DND-41 (cell line): ENCODE data around the gene FADD.

Experiments
- CTCF ChIP-seq: IDR thresholded peaks from 2 replicates; pipeline ENCODE4 v1.5.1; 2012; ENCODE audit warnings: borderline replicate concordance, low read length, moderate library complexity, mild to moderate bottlenecking; ENCODE audit not compliant: poor library complexity, severe bottlenecking; ENCODE audit errors: extremely low read depth
- EZH2 ChIP-seq: IDR thresholded peaks from 3 replicates; pipeline ENCODE4 v1.6.1; 2012; ENCODE audit warnings: borderline replicate concordance, low read depth, mild to moderate bottlenecking, moderate library complexity, low read length, inconsistent platforms; ENCODE audit not compliant: severe bottlenecking

- TF ChIP-seq CTCF (no peak), EZH2 (no peak)
Measured at GRCh38 chr11:70247042-70247709, 44.1 kb downstream of the FADD start.
